Measurements from ENCODE around the gene ADAMTSL4. TPM values are rescaled to one million over a fixed set of nuclear protein-coding genes. Genes with fewer than 3 reads are reported as not detected.

ADAMTSL4 gene
- total RNA-seq, 4 donors from 2014 or later, result 30.6 to 76.8 (median 43.3) TPM

DNA sequence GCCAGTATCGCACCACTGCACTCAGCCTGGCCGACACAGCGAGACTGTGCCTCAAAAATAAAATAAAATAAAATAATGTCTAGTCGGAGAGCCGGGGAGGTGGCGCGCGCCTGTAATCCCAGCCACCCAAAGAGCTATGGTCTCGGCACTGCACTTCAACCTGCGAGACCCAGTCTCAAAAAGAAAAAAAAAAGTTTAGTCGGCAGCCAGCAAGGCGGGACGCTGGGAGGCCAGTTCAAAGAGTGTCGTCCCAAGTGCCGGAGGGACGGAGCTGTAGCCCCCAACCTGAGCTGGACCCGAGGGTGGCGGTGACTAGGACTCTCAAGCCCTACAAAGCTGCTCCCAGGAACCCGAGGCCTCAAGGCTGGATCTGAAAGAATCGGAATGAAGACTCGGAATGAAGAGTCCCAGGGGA is 34.3 kb upstream of the ADAMTSL4 start:
- Histone ChIP-seq H3K9me3 (no peaks in the 10 kb centered on the region), H3K27me3 (no peaks in the 10 kb centered on the region), H3K4me3 (peak overlapping the region; percentile 32 to 77 (median 55)), H3K4me1 (peaks cover 9 to 74% (median 19%) of the 10 kb centered on the region in 3 donors), H3K36me3 (peaks cover 0 to 30% (median 4%) of the 10 kb centered on the region in 3 donors), H3K27ac (peak overlapping the region; percentile 86 to 94 (median 91))
- no peak for DNase-seq
- intact Hi-C loops (cut with DNase I), result no loop called here
- TF ChIP-seq POLR2A (IDR thresholded peaks at IDR 0.05), result no peak
- TF ChIP-seq, protein P1, sequence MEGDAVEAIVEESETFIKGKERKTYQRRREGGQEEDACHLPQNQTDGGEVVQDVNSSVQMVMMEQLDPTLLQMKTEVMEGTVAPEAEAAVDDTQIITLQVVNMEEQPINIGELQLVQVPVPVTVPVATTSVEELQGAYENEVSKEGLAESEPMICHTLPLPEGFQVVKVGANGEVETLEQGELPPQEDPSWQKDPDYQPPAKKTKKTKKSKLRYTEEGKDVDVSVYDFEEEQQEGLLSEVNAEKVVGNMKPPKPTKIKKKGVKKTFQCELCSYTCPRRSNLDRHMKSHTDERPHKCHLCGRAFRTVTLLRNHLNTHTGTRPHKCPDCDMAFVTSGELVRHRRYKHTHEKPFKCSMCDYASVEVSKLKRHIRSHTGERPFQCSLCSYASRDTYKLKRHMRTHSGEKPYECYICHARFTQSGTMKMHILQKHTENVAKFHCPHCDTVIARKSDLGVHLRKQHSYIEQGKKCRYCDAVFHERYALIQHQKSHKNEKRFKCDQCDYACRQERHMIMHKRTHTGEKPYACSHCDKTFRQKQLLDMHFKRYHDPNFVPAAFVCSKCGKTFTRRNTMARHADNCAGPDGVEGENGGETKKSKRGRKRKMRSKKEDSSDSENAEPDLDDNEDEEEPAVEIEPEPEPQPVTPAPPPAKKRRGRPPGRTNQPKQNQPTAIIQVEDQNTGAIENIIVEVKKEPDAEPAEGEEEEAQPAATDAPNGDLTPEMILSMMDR (IDR thresholded peaks at IDR 0.05), result no peak
- WGBS, 2 donors, result 25 to 32% methylated on average over 15 to 21 of the region's 21 CpGs

GRCh38 chr1:150515328-150516049 is 33.7 kb upstream of the ADAMTSL4 start, which contains the start of gene FALEC:
FALEC (plus strand) TSS chr1:150515752.
- Histone ChIP-seq H3K36me3 (peaks cover 0 to 24% (median 4%) of the 10 kb centered on the region in 3 donors), H3K27me3 (no peaks in the 10 kb centered on the region), H3K4me3 (peak within 1 kb of the TSS; percentile 32 to 77 (median 55)), H3K9me3 (no peaks in the 10 kb centered on the region), H3K27ac (peak within 1 kb of the TSS; percentile 86 to 94 (median 91)), H3K4me1 (peaks cover 9 to 68% (median 19%) of the 10 kb centered on the region in 3 donors)
- intact Hi-C loops (cut with DNase I), result no loop called here
- TF ChIP-seq, protein P1 (IDR thresholded peaks at IDR 0.05), result peak in 2 of 6 experiments; percentile 19 to 34
- TF ChIP-seq POLR2A (IDR thresholded peaks at IDR 0.05), result peak in 2 of 4 donors; percentile 18 to 39
- DNase-seq, result peak; percentile 70
- WGBS, 2 donors, result 0 to 1% methylated on average over 15 to 21 of the region's 54 CpGs

GRCh38 chr1:150516050-150516591 is 33.1 kb upstream of the ADAMTSL4 start:
- intact Hi-C loops (cut with DNase I), result no loop called here
- H3K27ac ChIP-seq, result peak overlapping the region; percentile 86 to 94 (median 91)
- H3K4me1 ChIP-seq, result peaks cover 9 to 62% (median 19%) of the 10 kb centered on the region in 3 donors
- H3K9me3 ChIP-seq, result no peaks in the 10 kb centered on the region
- H3K36me3 ChIP-seq, result peaks cover 0 to 18% (median 3%) of the 10 kb centered on the region in 3 donors
- H3K4me3 ChIP-seq, result peak overlapping the region; percentile 32 to 77 (median 55)
- no peaks in the 10 kb centered on the region for H3K27me3 ChIP-seq
- TF ChIP-seq, protein P1 (IDR thresholded peaks at IDR 0.05), result peak in 1 of 6 experiments; percentile 2
- TF ChIP-seq POLR2A (IDR thresholded peaks at IDR 0.05), result no peak
- WGBS, 2 donors, result 3 to 4% methylated on average over 19 of the region's 19 CpGs
- no peak for DNase-seq

DNA sequence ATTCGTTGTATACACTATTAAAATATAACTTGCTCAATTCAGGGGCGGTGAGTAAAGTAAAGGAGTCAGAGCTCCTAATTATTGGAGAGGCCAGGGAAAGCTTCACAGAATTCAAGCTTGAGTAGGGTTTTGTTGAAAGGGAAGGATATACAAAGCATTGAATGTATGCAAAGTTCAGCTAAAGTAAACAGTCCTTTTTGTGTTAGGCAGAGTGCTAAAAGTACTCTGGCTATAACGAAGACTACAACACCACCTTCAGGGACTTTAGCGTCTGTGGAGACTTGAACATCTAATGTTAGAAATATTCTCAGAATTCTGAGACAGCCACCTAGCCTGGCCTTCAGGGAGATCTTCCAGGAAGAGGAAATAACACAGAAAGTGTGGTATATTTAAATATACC is 32.6 kb upstream of the ADAMTSL4 start:
- H3K9me3 ChIP-seq, result no peaks in the 10 kb centered on the region
- peak overlapping the region in 2 of 4 donors; percentile 54 to 77 for H3K4me3 ChIP-seq
- intact Hi-C loops (cut with DNase I), result no loop called here
- H3K4me1 ChIP-seq, result peaks cover 9 to 59% (median 19%) of the 10 kb centered on the region in 3 donors
- H3K27me3 ChIP-seq, result no peaks in the 10 kb centered on the region
- no peak for DNase-seq
- H3K27ac ChIP-seq, result peak overlapping the region; percentile 6 to 92 (median 88)
- H3K36me3 ChIP-seq, result peaks cover 0 to 13% (median 0%) of the 10 kb centered on the region in 3 donors
- WGBS, 2 donors, result 31 to 44% methylated on average over 4 of the region's 4 CpGs
- TF ChIP-seq POLR2A (IDR thresholded peaks at IDR 0.05), result no peak
- TF ChIP-seq, protein P1 (IDR thresholded peaks at IDR 0.05), result no peak
